Epithelial cell of esophagus (primary cell): Measurements from ENCODE around the gene LRRC4C.
"Not testable (repeated sequence)": the region's sequence is repeated elsewhere in the genome, so short reads cannot be mapped to it uniquely, and the experiment has no call there.

ENCODE experiments used
- DNase-seq: peaks from one replicate; pipeline ENCODE4 v3.0.0; 2010; ENCODE audit warnings: low read depth
- H3K4me3 ChIP-seq: 2 replicates; pipeline ENCODE4 v1.5.1; 2011; ENCODE audit warnings: mild to moderate bottlenecking, low read length, control low read depth
- TF ChIP-seq, protein P1 (sequence below): IDR thresholded peaks from 2 replicates; pipeline ENCODE4 v1.5.1; 2011; ENCODE audit warnings: low read depth, mild to moderate bottlenecking, low read length, control low read depth, inconsistent platforms; ENCODE audit not compliant: insufficient read depth; ENCODE audit errors: missing control alignments

Gene LRRC4C

DNA sequence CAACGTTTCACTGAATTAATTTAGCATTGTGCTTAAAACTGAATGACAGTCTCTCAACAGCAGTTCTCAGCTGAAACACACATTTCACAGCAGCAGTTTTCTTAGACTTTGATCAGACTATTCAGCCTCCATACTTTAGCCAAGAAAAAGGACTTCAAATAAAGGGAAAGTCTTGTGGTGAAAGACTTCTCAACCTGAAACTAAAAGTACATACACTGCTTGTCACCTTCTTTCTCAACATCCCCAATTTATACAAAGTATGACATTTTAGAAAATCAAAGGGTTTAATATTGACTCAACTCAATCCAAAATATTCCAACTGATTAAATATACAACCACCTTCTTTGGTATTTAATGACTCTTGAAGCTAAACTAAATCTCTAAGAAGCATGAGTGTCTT lies 419.0 kb downstream of the LRRC4C start:
- TF ChIP-seq, protein P1, sequence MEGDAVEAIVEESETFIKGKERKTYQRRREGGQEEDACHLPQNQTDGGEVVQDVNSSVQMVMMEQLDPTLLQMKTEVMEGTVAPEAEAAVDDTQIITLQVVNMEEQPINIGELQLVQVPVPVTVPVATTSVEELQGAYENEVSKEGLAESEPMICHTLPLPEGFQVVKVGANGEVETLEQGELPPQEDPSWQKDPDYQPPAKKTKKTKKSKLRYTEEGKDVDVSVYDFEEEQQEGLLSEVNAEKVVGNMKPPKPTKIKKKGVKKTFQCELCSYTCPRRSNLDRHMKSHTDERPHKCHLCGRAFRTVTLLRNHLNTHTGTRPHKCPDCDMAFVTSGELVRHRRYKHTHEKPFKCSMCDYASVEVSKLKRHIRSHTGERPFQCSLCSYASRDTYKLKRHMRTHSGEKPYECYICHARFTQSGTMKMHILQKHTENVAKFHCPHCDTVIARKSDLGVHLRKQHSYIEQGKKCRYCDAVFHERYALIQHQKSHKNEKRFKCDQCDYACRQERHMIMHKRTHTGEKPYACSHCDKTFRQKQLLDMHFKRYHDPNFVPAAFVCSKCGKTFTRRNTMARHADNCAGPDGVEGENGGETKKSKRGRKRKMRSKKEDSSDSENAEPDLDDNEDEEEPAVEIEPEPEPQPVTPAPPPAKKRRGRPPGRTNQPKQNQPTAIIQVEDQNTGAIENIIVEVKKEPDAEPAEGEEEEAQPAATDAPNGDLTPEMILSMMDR: no peak
- H3K4me3 ChIP-seq: no peak overlapping the region
- no peak for DNase-seq

DNA sequence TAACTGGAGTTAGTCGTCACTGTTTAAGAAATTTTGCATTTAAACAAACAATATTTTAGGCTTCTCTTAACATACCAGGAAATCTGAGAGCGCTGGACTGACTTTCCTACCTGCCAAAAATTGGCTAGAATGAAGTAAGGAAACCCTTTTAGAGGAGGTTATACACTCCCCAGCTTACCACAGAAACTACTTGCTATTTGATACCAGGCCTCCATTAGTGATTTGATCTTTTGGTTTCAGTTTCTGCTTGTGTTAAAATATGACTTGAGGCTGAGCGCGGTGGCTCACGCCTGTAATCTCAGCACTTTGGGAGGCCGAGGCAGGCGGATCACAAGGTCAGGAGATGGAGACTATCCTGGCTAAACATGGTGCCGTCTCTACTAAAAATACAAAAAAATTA lies 419.9 kb downstream of the LRRC4C start:
- no peak for DNase-seq
- TF ChIP-seq, protein P1: no peak
- no peak overlapping the region for H3K4me3 ChIP-seq

DNA sequence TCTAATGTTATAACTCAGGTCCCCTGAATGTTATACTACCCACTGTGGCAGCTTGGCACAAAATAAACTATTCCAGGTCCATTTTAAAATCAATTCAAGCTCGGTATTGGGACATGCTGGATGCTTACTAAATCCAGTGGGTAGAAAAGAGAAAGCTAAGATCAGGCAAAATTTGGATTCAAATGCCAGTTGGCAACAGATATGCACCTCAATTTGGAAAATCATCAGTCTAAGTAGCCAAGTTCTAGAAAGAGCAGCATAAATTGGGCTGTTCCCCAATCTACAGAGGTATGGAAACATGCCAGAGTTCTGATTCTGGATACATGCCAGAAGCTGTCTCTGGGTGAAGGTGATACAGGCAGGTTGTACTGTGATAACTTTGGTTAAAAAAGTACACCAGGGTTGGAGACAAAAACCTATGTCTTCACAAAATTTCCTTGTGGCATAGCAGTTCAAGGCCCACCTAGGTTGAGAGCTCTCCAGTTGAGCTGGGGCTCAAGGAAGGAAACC lies 427.8 kb downstream of the LRRC4C start:
- no peak for DNase-seq
- TF ChIP-seq, protein P1: no peak
- no peak overlapping the region for H3K4me3 ChIP-seq

DNA sequence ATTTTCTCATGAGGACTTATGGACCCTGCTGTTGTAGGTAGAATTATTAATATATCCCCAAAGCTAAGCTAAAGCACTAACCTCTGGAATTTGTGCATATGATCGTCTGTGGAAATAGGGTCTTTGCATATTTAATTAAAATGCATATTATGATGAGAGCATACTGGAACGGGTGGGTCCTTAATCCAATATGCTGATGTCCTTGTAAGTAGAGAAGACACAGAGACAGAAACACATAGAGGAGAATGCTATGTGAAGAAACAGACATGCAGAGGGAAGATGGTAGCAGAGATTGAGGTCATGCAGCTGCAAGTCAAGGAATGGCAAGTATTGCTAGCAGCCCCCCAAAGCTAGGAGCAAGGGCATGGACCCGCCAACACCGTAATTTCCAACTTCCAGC lies 439.2 kb downstream of the LRRC4C start:
- no peak overlapping the region for H3K4me3 ChIP-seq
- DNase-seq: no peak
- TF ChIP-seq, protein P1: no peak

DNA sequence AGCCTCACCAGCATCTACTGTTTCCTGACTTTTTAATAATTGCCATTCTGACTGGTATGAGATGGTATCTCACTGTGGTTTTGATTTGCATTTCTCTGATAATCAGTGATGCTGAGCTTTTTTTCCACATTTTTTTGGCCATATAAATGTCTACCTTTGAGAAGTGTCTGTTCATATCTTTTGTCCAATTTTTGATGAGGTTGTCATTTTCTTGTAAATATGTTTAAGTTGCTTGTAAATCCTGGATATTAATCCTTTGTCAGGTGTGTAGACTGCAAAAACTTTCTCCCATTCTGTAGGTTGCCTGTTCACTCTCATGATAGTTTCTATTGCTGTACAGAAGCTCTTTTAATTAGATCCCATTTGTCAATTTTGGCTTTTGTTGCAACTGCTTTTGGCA lies 439.8 kb downstream of the LRRC4C start:
- H3K4me3 ChIP-seq, DNase-seq: not testable (repeated sequence)

DNA sequence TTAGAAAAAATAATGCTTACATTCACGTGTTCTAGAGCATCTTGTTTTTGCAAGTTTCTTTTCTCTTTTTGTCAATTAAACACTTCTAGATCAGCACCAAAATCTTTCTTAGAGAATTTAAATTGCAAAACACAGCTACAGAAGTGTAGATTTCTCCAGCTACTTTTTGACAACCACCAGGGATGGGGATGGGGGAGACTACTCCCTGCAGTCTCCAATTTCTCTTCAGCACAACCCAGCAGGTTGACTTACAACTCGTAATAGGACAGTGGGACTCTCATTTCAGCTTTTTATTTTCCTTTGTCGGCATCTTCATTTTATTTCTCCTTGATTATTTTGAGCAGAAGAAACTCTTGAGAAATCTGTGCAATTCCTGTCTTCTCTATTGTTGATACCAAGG lies 441.2 kb downstream of the LRRC4C start:
- TF ChIP-seq, protein P1: no peak
- DNase-seq: no peak

DNA sequence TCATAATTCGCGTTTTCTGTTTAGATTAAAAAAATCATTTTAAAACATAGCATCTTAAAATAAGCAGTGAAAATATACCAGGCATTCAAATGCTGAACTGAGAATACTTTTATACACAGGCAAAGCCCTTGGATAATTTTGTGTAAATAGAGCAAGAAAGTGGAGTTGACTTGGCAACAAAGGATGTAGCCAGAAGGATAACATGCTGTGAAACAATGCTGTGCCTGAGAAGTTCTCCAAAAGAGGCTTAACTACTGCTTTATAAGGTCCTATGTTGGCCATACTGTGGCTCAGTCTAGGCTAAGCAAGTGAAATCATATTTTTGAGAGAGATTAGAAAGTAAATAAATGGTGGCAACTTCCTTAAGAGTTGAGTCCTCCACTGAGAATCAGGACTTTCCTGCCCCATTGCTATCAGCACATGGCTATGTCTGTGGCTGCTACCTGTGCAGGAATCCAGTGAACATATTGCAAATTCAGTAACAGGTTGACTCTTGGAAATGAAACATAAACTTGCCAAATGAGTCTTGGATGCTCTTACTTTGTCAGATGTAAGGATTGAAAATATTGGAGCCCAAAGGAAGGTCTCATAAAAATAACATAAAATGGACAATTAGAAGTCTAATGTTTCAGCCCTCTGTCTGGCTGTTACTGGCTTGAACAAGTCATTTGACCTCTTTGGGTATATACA lies 448.9 kb downstream of the LRRC4C start:
- TF ChIP-seq, protein P1: no peak

More for the DNA sequence above, 441.2 kb downstream of the LRRC4C start:
- no peak overlapping the region for H3K4me3 ChIP-seq

DNA sequence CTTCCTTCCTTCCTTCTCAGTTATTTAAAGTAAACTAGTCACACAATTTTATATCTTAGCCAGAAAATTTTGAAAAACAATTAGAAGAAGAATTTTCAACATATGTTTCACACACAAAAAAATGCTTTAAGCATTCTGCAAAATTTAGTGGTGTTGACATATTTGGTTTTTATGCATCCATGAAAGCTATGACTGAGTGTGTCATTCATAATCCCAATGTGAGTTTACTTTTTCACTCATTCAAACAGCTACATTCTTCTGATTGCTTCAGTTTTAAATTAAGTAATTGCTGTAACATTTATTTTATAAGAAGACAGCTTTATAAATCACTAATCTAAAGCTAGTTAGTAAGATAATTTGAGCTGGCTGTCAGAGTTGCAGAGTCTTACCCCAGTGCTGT lies 453.5 kb downstream of the LRRC4C start:
- H3K4me3 ChIP-seq: no peak overlapping the region
- DNase-seq: no peak
- TF ChIP-seq, protein P1: no peak

More for the DNA sequence above, 448.9 kb downstream of the LRRC4C start:
- no peak overlapping the region for H3K4me3 ChIP-seq
- DNase-seq: no peak
